Ureter (tissue), 1 donor: ENCODE measurements around the gene PRKN. TPM values are rescaled to one million over a fixed set of nuclear protein-coding genes. Genes with fewer than 3 reads are reported as not detected.

Experiments used
- DNase-seq: peaks from one replicate; pipeline ENCODE4 v3.0.0-alpha.2; 2020; ENCODE audit warnings: low spot score
- total RNA-seq: library from RNA; stranded (reverse); gene quantifications from one replicate; pipeline ENCODE4 v1.2.4, GENCODE V29; 2023
- donor health status: DM: yes; HTN: yes; CAD: no.

PRKN gene
- total RNA-seq, 1 donor from 2014 or later: 12.1 TPM

- no peak for DNase-seq
These were observed 1309.7 kb downstream of the PRKN start for GRCh38 chr6:161417717-161418462.

GRCh38 chr6:161415302-161415855 is 1312.2 kb downstream of the PRKN start:
- DNase-seq: no peak

- no peak for DNase-seq
These were observed 1312.9 kb downstream of the PRKN start for GRCh38 chr6:161414707-161415106.

GRCh38 chr6:161414180-161414579 is 1313.4 kb downstream of the PRKN start:
- no peak for DNase-seq

- DNase-seq: no peak
These were observed 1314.2 kb downstream of the PRKN start for GRCh38 chr6:161413355-161413771.

- no peak for DNase-seq
These were observed 1314.8 kb downstream of the PRKN start for GRCh38 chr6:161412795-161413194.

GRCh38 chr6:161411265-161411944 is 1316.2 kb downstream of the PRKN start:
- DNase-seq: no peak

GRCh38 chr6:161410736-161411135 is 1316.8 kb downstream of the PRKN start:
- DNase-seq: no peak

- DNase-seq: no peak
These were observed 1317.5 kb downstream of the PRKN start for GRCh38 chr6:161410076-161410475.

- no peak for DNase-seq
These were observed 1318.2 kb downstream of the PRKN start for GRCh38 chr6:161409353-161409752.

GRCh38 chr6:161408041-161408440 is 1319.5 kb downstream of the PRKN start:
- DNase-seq: no peak

- DNase-seq: no peak
These were observed 1320.0 kb downstream of the PRKN start for GRCh38 chr6:161407581-161407980.

- no peak for DNase-seq
These were observed 1320.5 kb downstream of the PRKN start for GRCh38 chr6:161407115-161407514.

GRCh38 chr6:161406646-161407045 is 1320.9 kb downstream of the PRKN start:
- no peak for DNase-seq

- DNase-seq: no peak
These were observed 1322.1 kb downstream of the PRKN start for GRCh38 chr6:161405418-161405817.

- no peak for DNase-seq
These were observed 1323.8 kb downstream of the PRKN start for GRCh38 chr6:161403717-161404116.

GRCh38 chr6:161401587-161402309 is 1325.8 kb downstream of the PRKN start:
- no peak for DNase-seq

- DNase-seq: no peak
These were observed 1326.9 kb downstream of the PRKN start for GRCh38 chr6:161400671-161401070.

GRCh38 chr6:161396539-161396938 is 1331.0 kb downstream of the PRKN start:
- DNase-seq: no peak

- DNase-seq: no peak
These were observed 1331.8 kb downstream of the PRKN start for GRCh38 chr6:161395716-161396231.

GRCh38 chr6:161394437-161394836 is 1333.1 kb downstream of the PRKN start:
- DNase-seq: no peak

- DNase-seq: peak; percentile 65
These were observed 1333.7 kb downstream of the PRKN start for GRCh38 chr6:161393839-161394364.
